ENCODE measurements around the gene GANAB.
"Not testable (repeated sequence)": the region's sequence is repeated elsewhere in the genome, so short reads cannot be mapped to it uniquely, and the experiment has no call there.

The GANAB gene

GRCh38 chr11:62667460-62667859 lies 21.0 kb upstream of the GANAB start:
- no peak for DNase-seq (ENCODE audit: low read depth, low spot score)

GRCh38 chr11:62666259-62666926 lies 20.0 kb upstream of the GANAB start:
- DNase-seq (ENCODE audit: low read depth, low spot score), result no peak

- peak; percentile 30 for DNase-seq (ENCODE audit: low read depth, low spot score)
These were observed 19.3 kb upstream of the GANAB start for GRCh38 chr11:62665599-62666258.

- DNase-seq (ENCODE audit: low read depth, low spot score), result peak; percentile 91
These were observed 18.7 kb upstream of the GANAB start, which contains the start of the genes C11orf98 and CSKMT for GRCh38 chr11:62665075-62665598. C11orf98 (minus strand) TSS chr11:62665210; CDS start chr11:62665169, 41 bp downstream. CSKMT (plus strand) TSS chr11:62665312; CDS start chr11:62665880, 568 bp downstream.

DNA sequence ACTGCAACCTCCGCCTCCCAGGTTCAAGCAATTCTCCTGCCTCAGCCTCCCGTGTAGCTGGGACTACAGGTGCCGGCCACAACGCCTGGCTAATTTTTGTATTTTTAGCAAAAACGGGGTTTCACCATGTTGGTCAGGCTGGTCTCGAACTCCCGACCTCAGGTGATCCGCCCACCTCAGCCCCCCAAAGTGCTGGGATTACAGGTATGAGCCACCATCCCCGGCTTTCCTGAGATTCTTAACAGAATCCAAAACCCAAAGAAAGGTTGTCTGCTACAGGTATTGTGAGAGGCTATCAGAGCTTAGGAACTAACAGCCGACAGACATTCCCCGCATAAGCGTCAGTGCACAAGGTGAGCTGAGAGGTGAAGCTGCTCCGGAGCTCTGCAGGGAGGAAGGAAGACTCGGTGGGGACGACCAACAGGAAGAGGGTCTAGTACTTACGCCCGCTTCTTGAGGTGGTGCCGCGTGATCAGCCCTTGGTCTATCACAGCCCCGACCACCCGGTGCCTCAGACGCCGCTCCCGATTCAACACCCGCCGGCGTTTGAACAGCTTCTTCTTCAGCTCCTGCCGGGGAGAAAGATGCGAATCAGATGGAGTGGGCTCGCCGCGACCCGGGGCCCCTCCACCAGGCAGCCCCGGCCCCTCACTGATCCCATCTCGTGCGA lies 18.1 kb upstream of the GANAB start:
- DNase-seq (ENCODE audit: low read depth, low spot score), result no peak

DNA sequence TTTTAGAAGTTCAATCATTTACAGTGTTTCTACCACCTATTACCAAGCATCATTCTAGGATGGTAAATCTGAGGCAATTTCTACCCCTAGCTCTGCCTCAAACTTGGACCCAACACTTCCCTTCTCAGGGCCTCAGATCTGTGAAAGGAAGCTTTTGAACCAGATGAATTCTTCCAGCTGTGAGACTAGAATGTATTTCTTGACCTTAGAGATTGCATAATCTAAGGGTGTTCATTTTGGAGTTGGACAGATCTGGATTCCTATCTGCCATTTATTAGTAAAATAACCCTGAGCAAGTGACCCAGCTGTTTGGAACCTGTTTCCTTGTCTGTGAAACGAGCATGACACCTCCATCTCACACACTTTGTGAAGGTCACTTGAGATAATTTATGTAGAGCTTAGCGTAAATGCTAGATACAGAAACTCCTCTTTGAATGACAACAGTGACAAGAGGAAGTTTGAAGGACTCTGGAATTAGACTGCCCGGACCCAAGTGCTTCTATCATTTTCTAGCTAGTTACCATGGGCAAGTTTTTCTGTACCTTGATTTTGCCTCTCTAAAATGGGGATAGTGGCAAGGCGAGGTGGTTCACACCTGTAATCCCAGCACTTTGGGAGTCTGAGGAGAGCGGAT lies 10.5 kb upstream of the GANAB start:
- no peak for DNase-seq (ENCODE audit: low read depth, low spot score)

- DNase-seq (ENCODE audit: low read depth, low spot score), result no peak
These were observed 7.9 kb upstream of the GANAB start for GRCh38 chr11:62654297-62654696.

DNA sequence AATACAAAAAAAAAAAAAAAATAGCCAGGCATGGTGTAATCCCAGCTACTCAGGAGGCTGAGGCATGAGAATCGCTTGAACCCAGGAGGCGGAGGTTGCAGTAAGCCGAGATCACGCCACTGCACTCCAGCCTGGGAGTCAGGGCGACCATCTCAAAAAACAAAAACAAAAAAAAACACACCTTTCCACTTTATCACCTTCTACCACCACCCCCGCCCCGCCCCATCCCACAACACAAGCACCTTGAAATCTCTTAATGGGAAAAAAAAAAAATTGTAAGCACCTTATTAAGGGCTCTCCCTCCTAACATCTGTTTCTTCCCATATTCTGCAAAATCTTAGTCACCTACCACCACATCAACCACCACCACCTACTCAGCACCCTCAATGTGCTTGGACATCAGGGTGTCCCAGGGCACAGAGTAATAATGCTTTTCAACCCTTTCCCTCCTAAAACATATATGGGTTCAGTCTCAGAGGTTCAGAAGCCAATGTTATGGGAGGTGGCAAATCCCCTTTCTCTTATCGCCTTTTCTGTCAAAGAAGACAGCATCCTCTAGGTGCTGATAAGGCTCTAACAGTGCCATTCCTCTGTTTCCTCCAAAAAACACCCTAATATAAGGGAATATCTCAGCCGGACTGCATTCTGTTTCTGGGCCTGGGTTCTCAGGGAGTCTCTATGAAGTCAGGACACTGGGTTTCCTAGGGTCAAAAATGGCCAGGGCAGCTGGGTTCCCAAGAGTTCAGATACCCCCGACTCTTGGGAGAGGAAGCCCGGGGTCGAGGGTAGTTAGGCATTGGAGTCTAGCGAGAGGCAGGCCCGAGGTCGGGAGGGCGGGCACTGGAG lies 6.0 kb upstream of the GANAB start:
- DNase-seq (ENCODE audit: low read depth, low spot score), result no peak

GRCh38 chr11:62650283-62650682 lies 3.9 kb upstream of the GANAB start:
- DNase-seq (ENCODE audit: low read depth, low spot score), result not testable (repeated sequence)

DNA sequence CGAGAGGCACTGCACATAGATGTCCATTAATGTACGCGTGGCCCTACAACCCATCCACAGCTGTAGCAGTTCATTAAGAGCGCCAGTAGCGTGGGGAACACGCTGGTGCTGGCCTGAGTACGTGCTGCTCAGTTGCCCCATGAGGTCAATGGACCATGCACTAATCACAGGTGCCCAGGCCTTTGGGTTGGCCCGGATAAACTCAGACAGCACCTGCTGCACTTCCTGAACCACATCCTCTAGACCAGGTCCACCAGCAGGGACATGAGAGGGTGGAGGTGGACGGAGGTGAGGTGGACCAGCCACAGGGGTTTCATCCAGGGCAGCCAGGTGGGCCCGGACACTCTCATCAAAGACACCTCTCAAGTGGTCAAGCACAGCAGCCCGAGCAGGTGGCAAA lies 3.1 kb upstream of the GANAB start:
- DNase-seq (ENCODE audit: low read depth, low spot score), result no peak

GRCh38 chr11:62648967-62649364 lies 2.6 kb upstream of the GANAB start:
- no peak for DNase-seq (ENCODE audit: low read depth, low spot score)

GRCh38 chr11:62648185-62648966 lies 2.0 kb upstream of the GANAB start:
- no peak for DNase-seq (ENCODE audit: low read depth, low spot score)

DNA sequence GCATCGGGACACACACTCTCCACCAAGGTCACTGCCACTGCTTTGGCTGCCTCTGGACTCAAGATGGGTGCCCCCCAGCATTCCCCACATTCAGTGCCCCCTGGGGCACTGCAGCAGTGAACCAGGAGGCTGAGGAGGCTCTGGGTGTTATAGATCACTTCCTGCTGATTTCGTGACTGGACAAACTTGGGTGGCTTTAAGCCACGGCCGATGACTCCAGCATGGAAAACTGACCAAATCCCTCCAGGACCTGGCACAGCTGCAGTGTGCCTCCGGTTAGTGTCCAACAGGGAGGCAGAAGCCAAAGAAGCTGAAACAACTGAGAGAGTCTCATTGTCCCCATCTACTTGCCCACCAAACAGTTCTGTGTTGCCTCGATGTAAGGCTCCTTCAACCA lies 1.2 kb upstream of the GANAB start:
- no peak for DNase-seq (ENCODE audit: low read depth, low spot score)

GRCh38 chr11:62646825-62647608 lies 604 bp upstream of the GANAB start:
- no peak for DNase-seq (ENCODE audit: low read depth, low spot score)

DNA sequence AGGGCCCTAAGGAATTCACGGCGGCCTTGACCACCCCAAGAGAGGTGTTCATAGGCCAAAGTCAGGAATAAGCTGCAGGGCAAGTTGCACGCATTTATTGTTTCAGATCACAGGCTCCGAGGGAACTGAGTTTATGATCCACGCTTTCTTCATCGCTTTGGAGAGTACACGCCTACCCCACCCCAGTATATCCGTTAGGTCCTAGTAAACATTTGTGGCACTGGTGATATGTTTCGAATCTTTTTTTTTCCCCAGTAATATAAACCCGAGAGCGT lies 805 bp downstream of the GANAB start:
- no peak for DNase-seq (ENCODE audit: low read depth, low spot score)

DNA sequence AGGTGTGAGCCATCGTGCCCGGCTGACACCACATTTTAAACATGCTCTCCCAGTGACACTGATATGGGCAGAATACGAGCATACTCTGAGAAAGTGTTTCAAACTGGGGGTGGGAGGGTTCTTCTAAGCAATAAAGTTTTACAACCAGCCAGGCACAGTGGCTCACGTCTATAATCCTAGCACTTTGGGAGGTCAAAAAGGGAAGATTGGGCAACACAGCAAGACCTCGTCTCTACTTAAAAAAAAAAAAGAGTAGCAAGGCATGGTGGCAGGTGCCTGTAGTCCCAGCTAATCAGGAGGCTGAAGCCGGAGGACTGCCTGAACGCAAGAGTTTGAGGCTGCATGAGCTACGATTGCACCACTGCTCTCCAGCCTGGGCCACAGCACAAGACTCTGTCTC lies 2.2 kb downstream of the GANAB start:
- no peak for DNase-seq (ENCODE audit: low read depth, low spot score)

GRCh38 chr11:62632492-62632891 lies 13.9 kb downstream of the GANAB start:
- no peak for DNase-seq (ENCODE audit: low read depth, low spot score)

DNA sequence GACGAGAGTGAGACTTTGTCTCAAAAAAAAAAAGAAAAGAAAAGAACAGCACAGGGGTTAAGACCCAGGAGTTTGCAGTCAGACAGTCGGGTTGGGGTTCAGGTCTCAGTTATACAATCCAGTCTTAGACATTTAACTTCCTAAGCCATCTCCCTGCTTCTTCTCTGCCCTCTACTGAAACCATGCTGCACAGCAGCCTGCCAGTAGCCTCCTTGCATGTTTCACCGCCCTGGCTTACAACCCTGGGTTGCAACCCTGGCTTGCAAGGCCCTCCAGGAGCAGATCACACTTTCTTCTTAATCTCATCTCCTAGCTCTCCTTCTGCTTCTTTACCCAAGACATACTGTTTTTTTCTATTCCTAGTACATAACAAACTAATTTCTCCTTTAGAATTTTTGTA lies 18.7 kb downstream of the GANAB start:
- DNase-seq (ENCODE audit: low read depth, low spot score), result no peak

DNA sequence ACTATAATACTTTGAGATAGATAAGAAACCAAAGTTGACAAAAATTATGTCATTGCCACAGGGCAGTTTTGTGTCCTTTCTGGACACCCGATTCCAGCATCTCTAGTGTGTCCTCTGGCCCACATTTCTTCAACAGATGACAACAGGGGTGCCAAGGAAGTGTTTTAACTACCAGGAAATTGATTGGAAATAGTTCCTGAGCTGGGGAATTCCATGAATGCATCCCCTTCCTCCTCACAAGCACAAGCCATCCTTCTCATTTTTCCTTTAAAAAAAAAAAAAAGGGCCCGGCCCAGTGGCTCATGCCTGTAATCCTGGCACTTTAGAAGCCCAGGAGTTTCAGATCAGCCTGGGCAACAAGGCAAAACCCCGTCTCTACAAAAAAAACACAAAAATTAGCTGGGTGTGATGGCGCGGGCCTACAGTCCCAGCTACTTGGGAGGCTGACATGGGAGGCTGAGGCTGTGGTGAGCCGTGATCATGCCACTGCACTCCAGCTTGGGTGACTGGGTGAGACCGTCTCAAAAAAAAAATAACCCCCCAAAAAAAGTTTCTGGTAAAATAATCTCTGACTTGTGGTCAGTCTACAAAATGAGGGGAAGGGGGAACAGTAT lies 23.8 kb downstream of the GANAB start:
- no peak for DNase-seq (ENCODE audit: low read depth, low spot score)
